WTC11 (cell line): ENCODE data around the gene MOB3A. TPM values are rescaled to one million over a fixed set of nuclear protein-coding genes. Genes with fewer than 3 reads are reported as not detected.

Experiments used
- ATAC-seq: fragments of 200-7000 bp; cut with Tn5 transposase; 2 replicates; pipeline ENCODE4 v1.10.0; 2021; ENCODE audit warnings: mild to moderate bottlenecking, moderate library complexity
- CTCF ChIA-PET: fragments of 300-600 bp; sonication (Branson Sonifier 250); formaldehyde crosslinking; loops from one replicate; lab custom pipeline; 2021; ENCODE audit warnings: antibody characterized with exemption; lab: Charles Lee
- POLR2A ChIA-PET: fragments of 350-600 bp; sonication (Branson Sonifier 250); formaldehyde crosslinking; loops from one replicate; lab custom pipeline; 2021; ENCODE audit warnings: antibody characterized with exemption; lab: Charles Lee
- DNase-seq: peaks from one replicate; pipeline ENCODE4 v3.0.0; 2021; ENCODE audit warnings: low spot score
- H3K27ac Mint-ChIP-seq: 2 replicates; pipeline ENCODE4 v1.8.0; 2021; ENCODE audit warnings: mixed read lengths
- H3K27me3 Mint-ChIP-seq: 2 replicates; pipeline ENCODE4 v1.8.0; 2021; ENCODE audit warnings: low read depth, mild to moderate bottlenecking, moderate library complexity, mixed read lengths
- H3K36me3 Mint-ChIP-seq: 2 replicates; pipeline ENCODE4 v1.8.0; 2021; ENCODE audit warnings: mixed read lengths
- H3K4me1 Mint-ChIP-seq: 2 replicates; pipeline ENCODE4 v1.8.0; 2022; ENCODE audit warnings: mixed read lengths
- H3K4me3 Mint-ChIP-seq: 2 replicates; pipeline ENCODE4 v1.8.0; 2021; ENCODE audit warnings: mild to moderate bottlenecking, moderate library complexity, mixed read lengths
- H3K9me3 Mint-ChIP-seq: 2 replicates; pipeline ENCODE4 v1.8.0; 2021; ENCODE audit warnings: mixed read lengths
- ATF1 ChIP-seq: sonication (generic); formaldehyde crosslinking; IDR thresholded peaks from 2 replicates; pipeline ENCODE4 v1.8.1; 2023; ENCODE audit warnings: mild to moderate bottlenecking, moderate library complexity, missing genetic modification reagents
- CDX4 ChIP-seq: fragments of 250-450 bp; sonication (Bioruptor Pico); IDR thresholded peaks from 2 replicates; pipeline ENCODE4 v1.9.0; 2021; ENCODE audit warnings: moderate library complexity, mild to moderate bottlenecking, inconsistent platforms, borderline replicate concordance
- CTCF ChIP-seq: fragments of 200-600 bp; IDR thresholded peaks from 2 replicates; pipeline ENCODE4 v1.8.0; 2022; ENCODE audit warnings: antibody characterized with exemption
- GTF2I ChIP-seq: fragments of 250-450 bp; sonication (Bioruptor Pico); conservative IDR thresholded peaks from 2 replicates; pipeline ENCODE4 v1.4.0; 2021; ENCODE audit warnings: mild to moderate bottlenecking
- HMGA2 ChIP-seq: fragments of 250-450 bp; sonication (Bioruptor Pico); IDR thresholded peaks from 2 replicates; pipeline ENCODE4 v1.4.0; 2021; ENCODE audit warnings: mild to moderate bottlenecking, moderate library complexity
- JUN ChIP-seq: sonication (generic); formaldehyde crosslinking; IDR thresholded peaks from 2 replicates; pipeline ENCODE4 v1.8.0; 2023; ENCODE audit warnings: mild to moderate bottlenecking, missing genetic modification reagents
- MLX ChIP-seq: sonication (generic); formaldehyde crosslinking; IDR thresholded peaks from 2 replicates; pipeline ENCODE4 v1.8.1; 2023; ENCODE audit warnings: mild to moderate bottlenecking, missing genetic modification reagents, moderate library complexity
- NFATC4 ChIP-seq: fragments of 250-450 bp; sonication (Bioruptor Pico); IDR thresholded peaks from 2 replicates; pipeline ENCODE4 v1.9.0; 2021; ENCODE audit warnings: mild to moderate bottlenecking
- OVOL2 ChIP-seq: fragments of 250-450 bp; sonication (Bioruptor Pico); IDR thresholded peaks from 2 replicates; pipeline ENCODE4 v1.9.0; 2021; ENCODE audit warnings: mild to moderate bottlenecking, borderline replicate concordance
- PRDM15 ChIP-seq: sonication (generic); formaldehyde crosslinking; IDR thresholded peaks from 2 replicates; pipeline ENCODE4 v1.8.0; 2022; ENCODE audit warnings: missing genetic modification reagents
- RELA ChIP-seq: sonication (generic); formaldehyde crosslinking; IDR thresholded peaks from 2 replicates; pipeline ENCODE4 v1.8.1; 2022; ENCODE audit warnings: missing genetic modification reagents, mild to moderate bottlenecking, borderline replicate concordance
- RORB ChIP-seq: fragments of 250-450 bp; sonication (Bioruptor Pico); IDR thresholded peaks from 2 replicates; pipeline ENCODE4 v1.9.0; 2021; ENCODE audit warnings: mild to moderate bottlenecking
- SMAD4 ChIP-seq: sonication (generic); formaldehyde crosslinking; IDR thresholded peaks from 2 replicates; pipeline ENCODE4 v1.8.0; 2022; ENCODE audit warnings: mild to moderate bottlenecking, missing genetic modification reagents
- TP53 ChIP-seq: sonication (generic); formaldehyde crosslinking; IDR thresholded peaks from 2 replicates; pipeline ENCODE4 v1.8.1; 2023; ENCODE audit warnings: mild to moderate bottlenecking, missing genetic modification reagents
- ZNF138 ChIP-seq: sonication (generic); formaldehyde crosslinking; conservative IDR thresholded peaks from 2 replicates; pipeline ENCODE4 v1.8.1; 2022; ENCODE audit warnings: mild to moderate bottlenecking, moderate library complexity, missing genetic modification reagents
- ZNF671 ChIP-seq: fragments of 250-450 bp; sonication (Bioruptor Pico); IDR thresholded peaks from 2 replicates; pipeline ENCODE4 v1.8.0; 2021; ENCODE audit warnings: mild to moderate bottlenecking
- total RNA-seq: library from RNA; stranded (reverse); gene quantifications from 3 replicates; pipeline ENCODE4 v1.2.3, GENCODE V29; 2021
- TF ChIP-seq, protein P1 (sequence below): fragments of 250-450 bp; sonication (Bioruptor Pico); conservative IDR thresholded peaks from 2 replicates; pipeline ENCODE4 v1.9.0; 2021; ENCODE audit warnings: mild to moderate bottlenecking
- TF ChIP-seq, protein P2 (sequence below): fragments of 250-450 bp; sonication (Bioruptor Pico); IDR thresholded peaks from 2 replicates; pipeline ENCODE4 v2.1.2; 2022; ENCODE audit warnings: mild to moderate bottlenecking, moderate library complexity
- TF ChIP-seq, protein P3 (sequence below): sonication (generic); formaldehyde crosslinking; IDR thresholded peaks from 2 replicates; pipeline ENCODE4 v1.8.0; 2022; ENCODE audit warnings: mild to moderate bottlenecking, missing genetic modification reagents

Gene MOB3A
- total RNA-seq, 1 experiment from 2014 or later = 8.1 TPM

DNA sequence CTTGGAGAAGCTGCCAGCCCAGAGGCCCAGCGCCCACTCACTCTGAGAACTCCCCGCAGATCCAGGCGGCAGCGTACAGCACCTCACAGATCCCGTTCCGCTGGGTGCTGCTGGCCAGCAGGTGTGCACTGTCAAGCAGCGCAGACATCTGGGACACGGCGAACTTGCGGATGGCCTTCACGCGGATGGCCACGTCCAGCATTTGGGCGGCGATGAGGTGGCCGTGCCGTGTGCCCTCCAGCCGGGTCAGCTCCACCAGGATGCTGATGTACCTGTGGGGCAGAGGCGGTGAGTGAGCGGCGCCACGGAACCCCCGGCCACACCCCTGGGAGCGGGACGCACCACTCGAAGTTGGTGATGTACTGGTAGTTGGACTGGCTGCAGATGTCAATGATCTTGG, 24.7 kb upstream of the MOB3A start:
- POLR2A ChIA-PET = no interaction called here
- Mint-ChIP-seq H3K9me3 (no peaks in the 10 kb centered on the region), H3K27me3 (no peaks in the 10 kb centered on the region), H3K27ac (no peak overlapping the region), H3K36me3 (peaks cover 53% of the 10 kb centered on the region), H3K4me1 (no peaks in the 10 kb centered on the region), H3K4me3 (no peak overlapping the region)
- TF ChIP-seq RELA (CRISPR knock-in tag) (no peak), CDX4 (CRISPR knock-in tag) (no peak), CTCF (no peak), ZNF138 (CRISPR knock-in tag) (no peak), PRDM15 (CRISPR knock-in tag) (no peak), RORB (no peak), MLX (CRISPR knock-in tag) (no peak)
- TF ChIP-seq, protein P1, sequence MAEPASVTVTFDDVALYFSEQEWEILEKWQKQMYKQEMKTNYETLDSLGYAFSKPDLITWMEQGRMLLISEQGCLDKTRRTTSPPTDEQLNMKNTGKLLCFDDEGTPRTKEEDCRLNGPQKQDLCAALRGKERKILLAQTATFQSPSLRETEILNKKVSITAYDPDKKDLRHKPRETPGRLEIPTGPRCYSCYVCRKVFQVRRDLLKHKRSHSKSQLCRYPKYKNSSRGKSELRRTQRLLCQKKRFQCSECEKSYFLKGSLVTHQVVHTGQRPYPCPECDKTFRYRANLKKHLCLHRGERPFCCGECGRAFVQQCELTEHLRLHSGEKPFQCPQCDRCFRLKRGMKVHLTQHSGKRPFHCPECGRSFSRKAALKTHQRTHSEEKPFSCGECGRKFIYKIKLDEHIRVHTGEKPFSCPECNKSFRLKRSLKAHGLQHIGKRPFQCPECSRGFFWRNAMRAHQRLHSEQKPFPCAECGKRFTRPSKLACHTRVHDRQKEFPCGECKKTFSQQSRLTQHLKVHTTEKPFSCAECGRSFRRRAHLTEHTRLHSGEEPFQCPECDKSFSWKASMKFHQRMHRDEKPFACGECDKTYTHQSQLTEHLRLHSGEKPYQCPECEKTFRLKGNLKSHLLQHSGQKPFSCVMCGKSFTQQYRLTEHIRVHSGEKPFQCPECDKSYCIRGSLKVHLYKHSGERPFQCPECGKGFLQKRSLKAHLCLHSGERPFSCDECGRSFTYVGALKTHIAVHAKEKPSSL (CRISPR knock-in tag) = no peak
- CTCF ChIA-PET = interaction anchor here (0.6 kb wide), 1 partner anchor 102 kb away, joined by 3 read pairs; no protein-coding TSS in a partner anchor
- ATAC-seq (no peak), DNase-seq (no peak)

GRCh38 chr19:2119921-2120785, 24.0 kb upstream of the MOB3A start:
- H3K27ac Mint-ChIP-seq = no peak overlapping the region
- DNase-seq (no peak), ATAC-seq (no peak)
- H3K36me3 Mint-ChIP-seq = peaks cover 53% of the 10 kb centered on the region
- H3K4me1 Mint-ChIP-seq = no peaks in the 10 kb centered on the region
- CTCF ChIA-PET = interaction anchor here (0.6 to 0.7 kb wide), 2 partner anchors 21 to 101 kb away, joined by 3 to 6 read pairs; no protein-coding TSS in a partner anchor
- POLR2A ChIA-PET = interaction anchor here (0.6 kb wide), 1 partner anchor 111 kb away, joined by 3 read pairs; no protein-coding TSS in a partner anchor
- H3K27me3 Mint-ChIP-seq = no peaks in the 10 kb centered on the region
- H3K4me3 Mint-ChIP-seq = no peak overlapping the region
- no peaks in the 10 kb centered on the region for H3K9me3 Mint-ChIP-seq
- TF ChIP-seq TP53 (CRISPR knock-in tag) (no peak), GTF2I (no peak), RORB (no peak), MLX (CRISPR knock-in tag) (no peak), JUN (CRISPR knock-in tag) (no peak), ZNF671 (CRISPR knock-in tag) (no peak), HMGA2 (CRISPR knock-in tag) (no peak), NFATC4 (CRISPR knock-in tag) (no peak), OVOL2 (CRISPR knock-in tag) (no peak), SMAD4 (no peak), ATF1 (no peak)
- TF ChIP-seq, protein P2, sequence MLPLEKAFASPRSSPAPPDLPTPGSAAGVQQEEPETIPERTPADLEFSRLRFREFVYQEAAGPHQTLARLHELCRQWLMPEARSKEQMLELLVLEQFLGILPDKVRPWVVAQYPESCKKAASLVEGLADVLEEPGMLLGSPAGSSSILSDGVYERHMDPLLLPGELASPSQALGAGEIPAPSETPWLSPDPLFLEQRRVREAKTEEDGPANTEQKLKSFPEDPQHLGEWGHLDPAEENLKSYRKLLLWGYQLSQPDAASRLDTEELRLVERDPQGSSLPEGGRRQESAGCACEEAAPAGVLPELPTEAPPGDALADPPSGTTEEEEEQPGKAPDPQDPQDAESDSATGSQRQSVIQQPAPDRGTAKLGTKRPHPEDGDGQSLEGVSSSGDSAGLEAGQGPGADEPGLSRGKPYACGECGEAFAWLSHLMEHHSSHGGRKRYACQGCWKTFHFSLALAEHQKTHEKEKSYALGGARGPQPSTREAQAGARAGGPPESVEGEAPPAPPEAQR (CRISPR knock-in tag) = no peak
- TF ChIP-seq, protein P3, sequence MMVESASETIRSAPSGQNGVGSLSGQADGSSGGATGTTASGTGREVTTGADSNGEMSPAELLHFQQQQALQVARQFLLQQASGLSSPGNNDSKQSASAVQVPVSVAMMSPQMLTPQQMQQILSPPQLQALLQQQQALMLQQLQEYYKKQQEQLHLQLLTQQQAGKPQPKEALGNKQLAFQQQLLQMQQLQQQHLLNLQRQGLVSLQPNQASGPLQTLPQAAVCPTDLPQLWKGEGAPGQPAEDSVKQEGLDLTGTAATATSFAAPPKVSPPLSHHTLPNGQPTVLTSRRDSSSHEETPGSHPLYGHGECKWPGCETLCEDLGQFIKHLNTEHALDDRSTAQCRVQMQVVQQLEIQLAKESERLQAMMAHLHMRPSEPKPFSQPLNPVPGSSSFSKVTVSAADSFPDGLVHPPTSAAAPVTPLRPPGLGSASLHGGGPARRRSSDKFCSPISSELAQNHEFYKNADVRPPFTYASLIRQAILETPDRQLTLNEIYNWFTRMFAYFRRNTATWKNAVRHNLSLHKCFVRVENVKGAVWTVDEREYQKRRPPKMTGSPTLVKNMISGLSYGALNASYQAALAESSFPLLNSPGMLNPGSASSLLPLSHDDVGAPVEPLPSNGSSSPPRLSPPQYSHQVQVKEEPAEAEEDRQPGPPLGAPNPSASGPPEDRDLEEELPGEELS (CRISPR knock-in tag) = no peak
